ENCODE data around the gene GALM.

The GALM gene

GRCh38 chr2:38778687-38779082, 112.8 kb downstream of the GALM start:
- DNase-seq = no peak

GRCh38 chr2:38783586-38783985, 117.7 kb downstream of the GALM start:
- no peak for DNase-seq
